Left ventricle myocardium inferior (tissue), 1 donor: ENCODE data around the gene MSANTD3. TPM values are rescaled to one million over a fixed set of nuclear protein-coding genes. Genes with fewer than 3 reads are reported as not detected.

Source experiments
- DNase-seq: peaks from one replicate; pipeline ENCODE4 v3.0.0-alpha.2; 2020
- H3K27ac ChIP-seq: fragments of 200-600 bp; replicated peaks from 2 replicates; pipeline ENCODE4 v1.8.0; 2021
- H3K27me3 ChIP-seq: fragments of 200-600 bp; 2 replicates; pipeline ENCODE4 v1.8.0; 2021; ENCODE audit warnings: low read depth
- H3K36me3 ChIP-seq: fragments of 200-600 bp; 2 replicates; pipeline ENCODE4 v1.8.0; 2021
- H3K4me1 ChIP-seq: fragments of 200-600 bp; 2 replicates; pipeline ENCODE4 v1.8.0; 2021
- H3K4me3 ChIP-seq: fragments of 200-600 bp; 2 replicates; pipeline ENCODE4 v1.8.0; 2021; ENCODE audit warnings: mild to moderate bottlenecking, moderate library complexity
- H3K9me3 ChIP-seq: fragments of 200-600 bp; replicated peaks from 2 replicates; pipeline ENCODE4 v1.8.0; 2021
- CTCF ChIP-seq: fragments of 200-600 bp; IDR thresholded peaks from 2 replicates; pipeline ENCODE4 v1.8.0; 2021; ENCODE audit warnings: antibody characterized with exemption, mild to moderate bottlenecking, borderline replicate concordance
- intact Hi-C: fragments of 100-400 bp; cut with micrococcal nuclease; formaldehyde crosslinking; loops from one replicate; pipeline ENCODE4 v1.11.0; 2022
- total RNA-seq: library from RNA; stranded (reverse); fragmentation: NEBNext Ultra II Directional; extraction: Animal tissue kit (Norgen Biotek cat#: 25700); gene quantifications from one replicate; pipeline ENCODE4 v1.2.1, GENCODE V29; 2021
- donor health status: DM: no; HTN: yes; CAD: no; lungs with severe emphysema.

The MSANTD3 gene
- total RNA-seq, 1 donor from 2014 or later = 19.8 TPM

DNA sequence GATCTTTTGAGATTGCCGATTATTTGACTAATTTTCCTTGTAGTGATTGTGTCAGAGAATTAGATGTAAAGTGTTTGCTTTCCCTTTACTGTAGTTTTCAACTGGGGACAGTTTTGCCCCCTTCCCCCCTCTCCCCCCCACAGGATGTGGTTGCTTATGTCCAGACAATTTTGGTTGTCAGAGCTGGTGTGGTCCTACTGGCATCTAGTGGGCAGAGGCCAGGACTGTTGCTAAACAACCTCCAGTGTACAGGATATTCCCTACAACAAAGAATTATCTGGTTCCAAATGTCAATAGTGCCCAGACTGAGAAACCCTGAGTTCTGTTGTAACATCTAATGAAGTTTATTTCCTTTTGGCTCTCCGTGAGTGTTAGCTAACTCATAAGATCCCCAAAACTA, 66.0 kb downstream of the MSANTD3 start:
- H3K4me3 ChIP-seq = no peak overlapping the region
- peak; percentile 39 for TF ChIP-seq CTCF
- H3K27ac ChIP-seq = no peak overlapping the region
- no peaks in the 10 kb centered on the region for H3K27me3 ChIP-seq
- no peaks in the 10 kb centered on the region for H3K9me3 ChIP-seq
- no peaks in the 10 kb centered on the region for H3K4me1 ChIP-seq
- intact Hi-C loops = no loop called here
- no peak for DNase-seq
- no peaks in the 10 kb centered on the region for H3K36me3 ChIP-seq

- TF ChIP-seq CTCF = no peak
- H3K36me3 ChIP-seq = no peaks in the 10 kb centered on the region
- no peaks in the 10 kb centered on the region for H3K4me1 ChIP-seq
- H3K27me3 ChIP-seq = no peaks in the 10 kb centered on the region
- DNase-seq = no peak
- no peaks in the 10 kb centered on the region for H3K9me3 ChIP-seq
- intact Hi-C loops = no loop called here
- no peak overlapping the region for H3K27ac ChIP-seq
- no peak overlapping the region for H3K4me3 ChIP-seq
These were observed 71.6 kb downstream of the MSANTD3 start for GRCh38 chr9:100498592-100498991.

- no peak for TF ChIP-seq CTCF
- no peaks in the 10 kb centered on the region for H3K27me3 ChIP-seq
- intact Hi-C loops = no loop called here
- H3K27ac ChIP-seq = no peak overlapping the region
- no peak for DNase-seq
- H3K4me1 ChIP-seq = no peaks in the 10 kb centered on the region
- no peaks in the 10 kb centered on the region for H3K9me3 ChIP-seq
- H3K4me3 ChIP-seq = no peak overlapping the region
- H3K36me3 ChIP-seq = no peaks in the 10 kb centered on the region
These were observed 72.5 kb downstream of the MSANTD3 start for GRCh38 chr9:100499460-100499859.

DNA sequence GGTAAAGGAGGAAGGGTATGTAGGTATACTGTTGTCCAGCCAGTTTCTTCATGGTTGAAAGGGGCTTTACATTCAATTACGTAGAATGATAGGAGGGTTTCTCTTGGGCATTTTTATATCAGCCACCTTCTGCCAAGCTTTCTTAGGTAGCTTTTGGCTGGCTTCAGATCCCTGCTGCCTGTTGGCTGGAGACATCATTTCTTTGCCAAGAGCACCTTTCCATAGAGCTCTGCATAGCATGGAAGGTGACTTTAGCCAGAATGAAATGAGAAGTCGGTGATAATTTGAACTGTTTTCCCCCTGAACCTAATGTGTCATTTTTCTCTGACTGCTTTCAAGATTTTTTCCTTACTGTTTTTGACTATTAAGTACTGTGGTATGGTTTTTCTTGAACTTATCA, 72.9 kb downstream of the MSANTD3 start:
- intact Hi-C loops = no loop called here
- no peak for TF ChIP-seq CTCF
- H3K27me3 ChIP-seq = no peaks in the 10 kb centered on the region
- H3K4me3 ChIP-seq = no peak overlapping the region
- no peaks in the 10 kb centered on the region for H3K4me1 ChIP-seq
- no peak for DNase-seq
- no peaks in the 10 kb centered on the region for H3K36me3 ChIP-seq
- no peaks in the 10 kb centered on the region for H3K9me3 ChIP-seq
- no peak overlapping the region for H3K27ac ChIP-seq

Other genes with a start within 250 kb of the MSANTD3 start
- gene TEX10, start 74.2 kb upstream of the MSANTD3 start, total RNA-seq = 7.7 TPM
- not detected for gene TMEFF1, start 46.0 kb downstream of the MSANTD3 start, total RNA-seq
- 50.9 TPM for gene CAVIN4, start 150.9 kb downstream of the MSANTD3 start, total RNA-seq